K562 (cell line): Measurements from ENCODE around the gene NPAS1. TPM values are rescaled to one million over a fixed set of nuclear protein-coding genes. Genes with fewer than 3 reads are reported as not detected.

Source experiments
- ATF6 ChIP-seq: sonication (generic); formaldehyde crosslinking; IDR thresholded peaks from 2 replicates; pipeline ENCODE4 v1.4.0; 2020; ENCODE audit warnings: mild to moderate bottlenecking, missing genetic modification reagents
- CTBP1 ChIP-seq: fragments of 450-650 bp; IDR thresholded peaks from 2 replicates; pipeline ENCODE4 v1.6.1; 2016; ENCODE audit warnings: borderline replicate concordance
- E2F8 ChIP-seq: fragments of 450-650 bp; IDR thresholded peaks from 2 replicates; pipeline ENCODE4 v1.7.1; 2018; ENCODE audit warnings: mild to moderate bottlenecking, low read depth; ENCODE audit not compliant: partially characterized antibody
- FOSL1 ChIP-seq: fragments of 200-800 bp; sonication (Bioruptor generic); conservative IDR thresholded peaks from 2 replicates; pipeline ENCODE4 v1.6.1; 2016; ENCODE audit warnings: missing genetic modification characterization, missing compliant biosample characterization
- HES1 ChIP-seq: fragments of 450-650 bp; IDR thresholded peaks from 2 replicates; pipeline ENCODE4 v1.6.1; 2016; ENCODE audit warnings: low read depth, mild to moderate bottlenecking, moderate library complexity
- HMGXB4 ChIP-seq: sonication (generic); formaldehyde crosslinking; IDR thresholded peaks from 2 replicates; pipeline ENCODE4 v1.8.1; 2023; ENCODE audit warnings: mild to moderate bottlenecking, missing genetic modification reagents
- NFYB ChIP-seq: IDR thresholded peaks from 2 replicates; pipeline ENCODE4 v1.6.1; 2011; ENCODE audit warnings: mild to moderate bottlenecking, moderate library complexity; ENCODE audit not compliant: insufficient read length; ENCODE audit errors: extremely low read depth
- SIN3B ChIP-seq: fragments of 450-650 bp; IDR thresholded peaks from 2 replicates; pipeline ENCODE4 v1.6.1; 2017; ENCODE audit warnings: low read depth, mild to moderate bottlenecking, moderate library complexity
- SMARCE1 ChIP-seq: fragments of 450-650 bp; IDR thresholded peaks from 2 replicates; pipeline ENCODE4 v1.7.1; 2016; ENCODE audit warnings: mild to moderate bottlenecking
- TGIF2 ChIP-seq: sonication (generic); formaldehyde crosslinking; IDR thresholded peaks from 2 replicates; pipeline ENCODE4 v1.8.1; 2022; ENCODE audit warnings: mild to moderate bottlenecking, missing genetic modification reagents, moderate library complexity
- ZFP30 ChIP-seq: fragments of 250-450 bp; sonication (Bioruptor Pico); IDR thresholded peaks from 2 replicates; pipeline ENCODE4 v1.8.0; 2022; ENCODE audit warnings: moderate library complexity, mild to moderate bottlenecking, inconsistent platforms, borderline replicate concordance
- ZKSCAN3 ChIP-seq: fragments of 250-450 bp; sonication (Bioruptor Pico); IDR thresholded peaks from 2 replicates; pipeline ENCODE4 v1.4.0; 2020
- ZNF140 ChIP-seq: fragments of 250-450 bp; sonication (Bioruptor Pico); IDR thresholded peaks from 2 replicates; pipeline ENCODE4 v1.8.0; 2021; ENCODE audit warnings: moderate library complexity, mild to moderate bottlenecking, inconsistent platforms
- ZNF586 ChIP-seq: fragments of 450-650 bp; formaldehyde crosslinking; conservative IDR thresholded peaks from 2 replicates; pipeline ENCODE4 v1.4.0; 2020; ENCODE audit warnings: mild to moderate bottlenecking, moderate library complexity
- ZNF592 ChIP-seq: fragments of 450-650 bp; IDR thresholded peaks from 2 replicates; pipeline ENCODE4 v1.6.1; 2017; ENCODE audit warnings: antibody characterized with exemption, mild to moderate bottlenecking
- polyA plus RNA-seq, 8 experiments: library from polyadenylated mRNA; depleted of rRNA in 4 of 8; stranded (reverse) in 5 of 8; unstranded in 3 of 8; fragments of >200 nt; fragmentation: Nextera tagmentation in 2 of 8; fragmentation: Illumina TruSeq in 1 of 8; extraction: Ambion mirVana in 2 of 8; extraction: Trizol in 1 of 8; gene quantifications; 2 replicates each; pipeline versions ENCODE4 v1.2.1 to v1.2.3, GENCODE V29; 2011 to 2014; ENCODE audit warnings: inconsistent platforms in 1 of 8, missing spikeins in 1 of 8
- total RNA-seq, 7 experiments: library from RNA; depleted of rRNA in 6 of 7; stranded (reverse); fragments of >200 nt in 6 of 7; fragmentation: Illumina TruSeq in 2 of 7; extraction: Trizol in 2 of 7; gene quantifications; 2 replicates each; pipeline versions ENCODE4 v1.2.1 to v1.2.3, GENCODE V29; 2011 to 2021; ENCODE audit warnings: low replicate concordance in 1 of 7

The NPAS1 gene
- total and polyA plus RNA-seq, 9 of the 15 experiments (the other 6 are each of a cell fraction or from before 2014, with no cell fraction given): 0.58 to 5.3 (median 2.0) TPM; not detected in 2

DNA sequence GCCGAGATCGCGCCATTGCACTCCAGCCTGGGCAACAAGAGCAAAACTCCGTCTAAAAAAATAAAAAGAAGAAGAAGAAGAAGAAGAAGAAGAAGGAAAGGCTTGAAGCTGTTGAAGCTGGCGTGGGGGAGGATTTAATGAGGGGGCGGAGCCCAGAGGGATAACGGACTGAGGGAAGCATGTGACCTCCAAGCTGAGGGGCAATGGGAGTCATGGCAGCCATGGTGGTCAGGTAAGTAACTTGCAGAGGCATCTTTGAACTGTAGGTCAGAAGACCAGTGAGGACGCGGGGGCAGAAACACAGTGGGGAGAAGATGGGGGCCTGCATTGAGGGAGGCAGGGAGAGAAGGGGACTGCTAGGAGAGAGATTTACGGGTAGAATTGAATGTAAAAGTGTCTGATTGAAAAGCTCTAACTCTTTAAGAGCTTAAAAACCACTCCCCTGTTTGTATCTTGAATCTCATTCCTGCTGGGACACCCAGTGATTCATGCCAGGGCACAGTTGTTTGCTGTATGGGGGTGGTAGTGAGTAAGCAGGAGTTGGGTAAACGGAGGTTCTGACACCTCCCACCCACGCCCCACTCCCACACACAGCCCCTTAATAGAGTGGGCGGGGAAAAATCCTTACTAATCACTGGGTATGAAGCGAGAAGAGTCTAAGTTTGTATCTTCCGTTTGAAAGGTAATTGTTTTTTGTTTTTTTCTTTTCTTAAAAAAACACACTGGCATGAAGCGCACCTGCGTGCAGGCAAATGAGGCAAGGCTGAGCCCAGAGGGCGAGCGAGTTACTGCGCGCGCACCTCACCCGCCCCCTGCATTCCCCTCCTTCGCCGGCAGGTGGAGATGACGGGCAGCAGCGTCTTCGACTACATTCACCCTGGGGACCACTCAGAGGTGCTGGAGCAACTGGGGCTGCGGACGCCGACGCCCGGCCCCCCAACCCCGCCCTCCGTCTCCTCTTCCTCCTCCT, 15.8 kb downstream of the NPAS1 start (continued):
- TF ChIP-seq HES1 (no peak), ATF6 (CRISPR knock-in tag) (no peak), ZNF586 (no peak), SMARCE1 (no peak), ZKSCAN3 (CRISPR knock-in tag) (no peak), ZNF140 (CRISPR knock-in tag) (no peak), ZNF592 (no peak), TGIF2 (CRISPR knock-in tag) (no peak), FOSL1 (no peak), ZFP30 (CRISPR knock-in tag) (no peak), SIN3B (no peak), NFYB (no peak), CTBP1 (peak; percentile 40; the same call in 1 of the 2 replicates), E2F8 (no peak), HMGXB4 (no peak)
